DMS153 treated with DMSO at 0.1 percent for 48 hours (cell line): ENCODE data around the gene NCAN.
A peak's percentile ranks its signal among the peaks of the same experiment; 100 is the strongest.
"Not testable (repeated sequence)": the region's sequence is repeated elsewhere in the genome, so short reads cannot be mapped to it uniquely, and the experiment has no call there.

Experiments
- DNase-seq: peaks from one replicate; lab custom pipeline; 2025; ENCODE audit not compliant: unreplicated experiment; lab: John Stamatoyannopoulos, UW

NCAN gene

DNA sequence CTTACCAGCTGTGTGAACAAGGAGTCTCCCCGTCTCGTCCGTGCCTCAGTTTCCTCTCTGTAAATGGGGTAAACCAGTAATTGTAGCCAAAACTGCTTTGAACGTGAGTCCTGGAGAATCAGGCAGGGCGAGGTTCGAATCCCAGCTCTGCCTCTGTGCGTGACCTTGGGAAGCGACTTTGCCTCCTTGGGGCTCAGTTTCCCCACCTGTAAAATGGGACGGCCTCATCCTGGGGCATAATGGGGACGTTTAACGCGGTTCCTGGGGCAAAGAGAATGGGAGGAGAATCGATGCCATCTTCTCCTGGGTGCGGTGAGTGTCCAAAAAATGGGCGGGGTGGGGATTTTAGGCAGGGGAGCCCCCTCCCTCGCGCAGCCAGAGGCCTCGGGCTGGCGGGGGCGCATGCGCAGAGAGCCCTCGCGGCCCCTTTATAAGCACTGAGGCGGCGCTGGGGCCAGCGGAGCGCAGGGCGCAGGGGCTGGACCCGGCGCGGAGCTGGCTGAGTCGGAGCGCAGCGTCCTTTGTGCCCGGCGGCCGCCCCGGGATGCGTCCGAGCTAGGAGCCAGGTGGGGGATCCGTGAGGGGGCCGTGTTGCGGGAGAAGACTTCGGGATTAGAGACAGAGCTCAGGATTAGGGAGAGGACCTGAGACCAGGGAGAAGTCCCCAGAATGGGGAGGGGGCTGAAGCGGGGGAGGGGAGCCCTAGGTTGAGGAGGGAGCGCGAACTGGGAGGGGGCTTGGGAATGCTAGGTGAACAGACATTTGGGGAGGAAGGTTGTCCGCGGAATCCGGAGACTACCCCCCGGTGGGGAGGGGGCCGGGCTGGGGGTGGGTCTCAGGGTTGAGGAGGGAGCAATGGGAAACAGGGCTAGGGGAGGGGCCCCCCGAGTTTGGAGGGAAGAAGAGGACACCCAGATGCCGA is at the start of gene NCAN:
TSS of gene NCAN (plus strand) at position 460 of the 922 bp plus-strand sequence. CDS start 4,996 bp downstream, outside the sequence.
- no peak for DNase-seq

DNA sequence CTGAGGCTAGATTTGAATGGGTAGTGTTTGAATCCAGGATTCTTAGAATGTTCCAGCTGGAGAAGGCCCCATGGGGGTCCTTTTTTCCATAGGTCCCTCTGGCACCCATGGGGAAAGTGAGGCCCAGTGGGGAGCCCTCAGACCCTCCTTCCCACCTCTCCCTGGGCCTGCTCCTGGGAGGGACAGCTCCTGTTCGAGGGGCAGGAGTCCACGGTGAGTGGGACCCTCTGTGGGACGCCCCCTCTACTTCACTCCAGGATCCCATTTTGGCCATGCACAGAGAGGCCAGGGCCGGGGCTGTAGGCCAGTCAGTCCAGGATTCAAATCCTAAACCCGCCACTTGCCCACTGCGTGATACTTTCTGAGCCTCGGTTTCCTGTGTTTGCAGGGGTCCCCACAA is 49.3 kb upstream of the NCAN start:
- DNase-seq: no peak

DNA sequence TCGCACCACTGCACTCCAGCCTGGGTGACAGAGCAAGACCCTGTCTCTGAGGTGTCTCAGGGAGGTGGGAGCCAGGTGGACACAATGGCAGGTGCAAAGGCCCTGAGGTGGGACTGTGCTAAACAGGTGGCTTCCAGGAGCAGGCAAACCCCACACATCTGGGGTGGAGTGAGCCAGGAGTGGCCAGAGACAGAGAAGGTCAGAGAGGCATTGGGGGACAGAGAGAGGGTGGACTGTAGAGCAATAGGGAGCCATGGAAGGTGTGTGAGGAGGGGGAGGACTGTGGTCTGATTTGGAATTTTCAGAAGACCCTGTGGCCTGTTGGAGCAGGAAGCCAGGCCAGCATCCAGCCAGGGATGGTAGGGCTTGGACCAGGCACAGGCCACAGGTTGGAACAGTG is 46.4 kb upstream of the NCAN start:
- DNase-seq: no peak

DNA sequence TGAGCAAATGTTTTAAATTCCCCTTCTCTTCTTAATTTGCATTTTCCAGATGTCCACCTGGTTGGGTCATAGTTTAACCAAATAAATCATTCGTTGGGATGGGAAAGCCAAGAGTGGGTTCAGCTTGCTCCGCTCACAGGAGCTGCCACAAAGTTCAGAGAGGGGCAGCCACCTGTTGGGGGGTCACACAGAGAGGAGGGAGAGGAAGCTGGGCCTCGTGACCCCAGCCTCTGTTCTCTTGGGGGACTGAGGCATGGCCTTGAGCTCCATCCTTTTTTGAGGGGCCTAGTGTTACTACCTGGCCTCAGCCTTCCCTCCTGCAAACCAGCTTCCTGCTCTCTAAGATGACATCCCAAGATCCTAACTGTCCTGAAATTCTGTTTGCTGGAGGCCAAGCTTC is 44.1 kb upstream of the NCAN start:
- no peak for DNase-seq

DNA sequence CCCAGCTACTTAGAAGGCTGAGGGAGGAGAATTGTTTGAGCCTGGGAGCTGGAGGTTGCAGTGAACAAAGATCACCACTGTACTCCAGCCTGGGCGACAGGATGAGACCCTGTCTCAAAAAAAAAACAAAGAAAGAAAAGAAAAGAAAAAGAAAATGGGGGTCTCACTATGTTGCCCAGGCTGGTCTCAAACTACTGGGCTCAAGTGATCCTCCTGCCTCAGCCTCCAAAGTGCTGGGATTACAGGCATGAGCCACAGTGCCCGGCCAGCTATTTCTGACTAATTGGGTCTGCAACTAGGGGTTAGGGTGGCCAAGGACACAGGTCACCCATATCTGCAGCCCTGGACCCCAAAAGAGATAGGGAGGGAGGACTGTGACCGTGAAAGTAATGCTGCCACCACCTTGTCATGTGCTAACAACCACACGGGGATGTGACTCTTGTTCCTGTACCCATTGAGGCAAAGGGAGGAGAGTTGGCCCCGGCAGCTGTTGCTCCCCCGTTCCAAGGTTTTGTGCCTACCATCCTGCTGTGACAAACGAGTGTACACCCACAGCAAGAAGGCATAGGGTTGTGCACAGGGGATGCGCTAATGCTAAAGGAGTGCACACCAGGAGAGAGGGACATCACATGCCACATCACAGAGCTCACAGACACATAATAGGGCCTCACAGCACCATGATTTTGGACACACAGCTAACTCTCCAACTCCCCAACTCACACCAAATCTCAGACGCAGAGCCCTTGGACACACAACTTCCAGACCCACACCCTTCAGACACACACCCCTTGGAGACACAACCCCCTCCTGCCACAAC is 42.3 kb upstream of the NCAN start:
- DNase-seq: no peak

DNA sequence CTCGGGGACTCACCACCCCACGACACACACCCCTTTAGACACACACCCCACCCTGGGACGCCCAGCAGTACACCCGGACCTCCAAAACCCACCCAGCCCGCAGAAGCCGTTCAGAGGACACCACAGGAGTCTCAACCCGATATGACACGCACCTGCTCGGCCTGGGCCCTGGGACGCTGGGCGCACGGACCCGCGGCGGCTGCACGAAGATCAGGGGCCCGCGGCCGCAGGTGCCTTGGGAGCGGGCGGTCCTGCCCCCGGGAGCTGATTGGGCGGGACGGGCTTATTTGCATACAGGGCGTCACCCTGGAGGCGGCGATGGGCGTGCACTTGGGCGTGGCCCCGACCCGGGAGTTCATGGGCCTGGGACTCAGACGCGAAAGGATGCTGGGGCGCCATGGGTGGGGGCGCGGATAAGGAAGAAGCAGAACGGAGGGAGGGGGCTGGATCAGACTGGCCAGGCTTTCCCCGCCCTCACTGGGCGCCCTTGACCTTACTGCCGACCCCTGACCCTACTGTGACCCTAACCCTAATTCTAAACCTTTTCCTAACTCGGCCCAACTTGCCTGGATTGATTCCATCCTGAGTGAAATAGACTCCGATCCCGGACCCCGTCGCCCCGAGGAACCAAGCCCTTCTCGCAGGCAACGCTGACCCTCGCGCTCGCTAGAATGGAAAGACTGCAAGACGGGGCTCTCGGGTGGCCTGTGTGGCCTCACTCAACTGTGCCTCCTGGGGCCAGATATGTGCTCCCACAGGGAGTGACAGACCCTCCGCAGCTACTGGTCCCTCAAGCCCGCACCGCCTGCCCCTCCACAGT is 41.5 kb upstream of the NCAN start, which contains the start of gene MEF2B:
TSS of gene MEF2B (minus strand) at position 211 of the 820 bp plus-strand sequence. CDS start 19,528 bp downstream, outside the sequence.
- DNase-seq: peak; percentile 30

DNA sequence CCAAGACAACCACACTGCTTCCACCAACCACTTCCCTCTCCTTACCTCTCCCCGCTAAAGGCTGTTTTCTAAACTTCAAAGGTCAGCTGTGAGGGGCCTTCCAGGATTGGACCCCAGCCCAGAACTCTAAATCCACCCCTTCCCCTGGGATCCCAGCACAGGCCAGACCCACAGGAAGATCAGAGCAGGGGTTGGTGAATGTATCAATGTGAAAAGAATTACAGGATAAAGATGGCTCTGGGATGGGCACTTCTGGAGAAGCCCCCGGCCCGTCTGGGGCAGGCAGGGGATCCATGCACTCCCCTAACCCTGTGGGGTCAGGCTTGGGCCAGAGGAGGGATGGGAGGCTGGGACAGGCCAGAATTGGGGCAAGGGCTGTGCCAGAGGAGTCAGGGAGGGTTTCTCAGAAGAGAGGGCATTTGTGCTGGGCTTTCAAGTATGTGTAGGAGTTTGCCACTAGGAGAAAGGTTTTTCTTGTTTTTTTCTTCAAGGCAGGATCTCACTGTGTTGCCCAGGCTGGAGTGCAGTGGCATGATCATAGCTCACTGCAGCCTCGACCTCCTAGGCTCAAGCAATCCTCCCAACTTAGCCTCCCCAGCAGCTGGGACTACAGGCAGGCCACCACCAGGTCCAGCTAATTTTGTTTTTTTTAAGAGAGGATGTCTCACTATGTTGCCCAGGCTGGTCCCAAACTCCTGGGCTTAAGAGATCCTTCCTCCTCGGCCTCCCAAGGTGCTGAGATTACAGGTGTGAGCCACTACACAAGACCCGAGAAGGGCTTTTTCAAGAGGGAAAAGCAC is 40.7 kb upstream of the NCAN start:
- DNase-seq: no peak

DNA sequence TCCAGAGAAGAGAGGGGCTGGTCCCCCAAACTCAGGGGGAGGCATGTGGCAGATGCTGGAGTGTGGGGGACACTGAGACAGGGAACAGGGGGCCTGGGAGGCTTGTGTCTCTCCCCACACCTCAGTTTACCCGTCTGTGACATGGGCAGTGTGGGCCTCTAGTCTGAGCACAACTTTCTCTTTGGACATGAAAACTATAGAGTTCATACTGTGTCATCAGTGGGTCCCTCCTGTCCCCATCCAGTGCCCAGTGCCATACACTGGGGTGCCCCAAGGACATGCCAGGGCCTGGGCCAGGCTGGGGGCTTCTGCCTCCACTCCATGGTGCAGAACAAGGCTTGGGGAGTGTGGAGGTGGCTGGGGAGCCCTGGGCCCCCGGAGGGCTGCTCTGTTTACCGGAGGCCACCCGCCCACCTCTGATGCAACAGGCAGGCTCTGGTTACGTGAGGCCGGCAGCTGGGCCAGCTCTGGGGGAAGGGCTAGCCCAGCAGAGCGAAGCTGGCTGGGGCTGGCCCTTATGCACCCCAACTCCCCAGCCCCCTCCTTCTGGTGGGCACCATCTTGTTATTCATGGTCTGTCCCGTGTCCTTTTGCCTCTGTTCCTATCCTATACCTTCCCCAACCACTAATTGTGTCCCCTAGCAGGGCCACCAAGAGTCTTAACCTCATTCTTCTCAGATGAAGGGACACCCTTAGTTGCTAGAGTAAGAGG is 39.8 kb upstream of the NCAN start:
- DNase-seq: no peak

DNA sequence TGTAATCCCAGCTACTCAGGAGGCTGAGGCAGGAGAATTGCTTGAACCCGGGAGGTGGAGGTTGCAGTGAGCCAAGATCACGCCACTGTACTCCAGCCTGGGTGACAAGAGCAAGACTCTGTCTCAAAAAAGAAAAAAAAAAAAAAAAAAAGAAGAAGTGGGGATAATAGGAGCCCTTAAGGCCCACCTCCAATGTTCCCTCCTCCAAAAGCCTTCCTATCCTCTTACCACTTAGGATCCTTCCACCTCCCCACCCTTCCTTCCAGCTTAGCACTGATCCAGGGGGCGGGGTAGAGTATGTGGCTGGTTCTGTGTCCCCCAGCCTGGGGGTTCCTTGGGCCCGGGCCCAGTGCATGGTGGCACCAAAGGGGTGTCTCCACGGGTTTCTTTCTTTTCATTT is 38.5 kb upstream of the NCAN start:
- not testable (repeated sequence) for DNase-seq

DNA sequence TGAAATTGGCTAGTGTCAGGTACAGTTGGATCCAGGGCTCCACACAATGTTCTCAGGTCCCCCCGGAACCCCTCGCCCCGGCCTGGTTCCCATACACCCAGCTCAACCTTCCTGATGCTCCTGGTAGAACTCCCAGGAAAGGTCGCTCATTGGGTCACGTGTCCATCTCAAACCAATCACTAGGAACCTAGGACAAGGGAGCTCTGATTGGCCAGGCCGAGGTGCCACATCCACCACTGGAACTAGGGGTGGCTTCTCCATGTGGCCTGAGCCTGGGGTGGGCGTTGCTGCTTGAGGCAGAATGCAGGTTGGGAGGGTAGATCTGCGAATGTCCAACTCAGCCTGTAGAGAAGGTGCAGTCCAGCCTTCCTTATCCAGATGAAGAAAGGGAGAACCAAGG is 34.8 kb upstream of the NCAN start:
- DNase-seq: no peak

DNA sequence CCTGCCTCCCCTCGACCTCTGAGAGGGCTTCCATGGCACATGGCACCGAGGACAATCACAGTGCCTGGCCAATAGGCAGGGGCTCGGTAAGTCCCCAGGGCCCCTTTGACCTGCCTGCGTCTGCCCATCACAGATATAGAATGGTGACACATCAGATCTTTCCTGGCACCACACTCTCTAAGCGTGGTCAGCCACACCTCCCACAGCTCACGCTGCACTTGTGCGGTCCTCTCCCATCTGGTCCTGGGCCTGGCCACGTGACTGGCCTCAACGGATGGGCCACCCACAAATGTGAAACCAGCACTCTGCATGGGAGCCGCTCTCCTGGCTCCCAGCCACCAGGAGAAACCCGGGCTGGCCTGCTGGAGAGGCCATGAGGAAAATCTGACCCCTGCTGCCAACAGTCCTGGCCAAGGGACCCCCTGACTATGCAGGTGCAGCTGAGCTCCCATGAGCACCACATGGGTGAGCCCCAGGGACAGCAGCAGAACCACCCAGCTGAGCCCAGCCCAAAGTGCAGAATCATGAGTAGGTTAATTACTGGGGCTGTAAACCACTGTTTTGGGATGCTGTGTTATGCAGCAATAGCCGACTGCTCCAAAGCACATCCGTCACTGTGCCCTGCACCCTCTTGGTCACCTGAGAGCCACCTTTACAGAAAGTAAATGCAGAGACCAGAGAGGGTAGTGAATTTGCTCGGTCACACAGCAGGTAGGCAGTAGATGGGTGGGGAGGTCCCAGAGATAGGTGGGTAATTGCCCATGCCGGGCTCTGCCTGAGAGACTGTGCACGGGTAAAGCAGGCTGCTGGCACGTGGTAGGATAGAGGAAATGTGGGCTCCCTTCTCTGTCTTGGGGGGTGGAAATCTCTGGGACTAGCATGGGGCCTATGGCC is 32.0 kb upstream of the NCAN start:
- DNase-seq: no peak

DNA sequence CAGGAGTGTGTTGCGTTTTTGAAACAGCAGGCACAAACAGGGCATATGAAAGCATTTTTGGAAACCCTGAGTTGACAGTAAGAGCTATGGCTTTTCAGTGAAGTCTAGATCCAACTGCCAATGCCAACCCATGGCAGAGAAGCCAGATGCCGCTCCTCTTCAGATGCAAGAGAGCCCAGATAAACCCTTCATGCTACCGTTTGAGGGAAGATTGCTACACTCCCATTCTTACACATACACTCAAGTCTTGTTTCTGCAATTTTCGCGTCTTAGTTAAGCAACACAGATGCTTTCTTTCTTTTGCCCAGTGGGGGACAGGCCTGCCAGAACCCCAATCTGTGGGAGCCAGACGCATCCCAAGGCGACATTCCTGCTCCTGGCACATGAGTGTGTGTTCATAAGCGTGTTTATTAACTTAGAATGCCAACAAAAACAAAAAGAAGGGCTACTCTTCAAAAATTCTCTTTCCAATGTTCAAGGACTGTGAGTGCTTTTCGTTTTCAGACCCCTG is 30.2 kb upstream of the NCAN start:
- no peak for DNase-seq

DNA sequence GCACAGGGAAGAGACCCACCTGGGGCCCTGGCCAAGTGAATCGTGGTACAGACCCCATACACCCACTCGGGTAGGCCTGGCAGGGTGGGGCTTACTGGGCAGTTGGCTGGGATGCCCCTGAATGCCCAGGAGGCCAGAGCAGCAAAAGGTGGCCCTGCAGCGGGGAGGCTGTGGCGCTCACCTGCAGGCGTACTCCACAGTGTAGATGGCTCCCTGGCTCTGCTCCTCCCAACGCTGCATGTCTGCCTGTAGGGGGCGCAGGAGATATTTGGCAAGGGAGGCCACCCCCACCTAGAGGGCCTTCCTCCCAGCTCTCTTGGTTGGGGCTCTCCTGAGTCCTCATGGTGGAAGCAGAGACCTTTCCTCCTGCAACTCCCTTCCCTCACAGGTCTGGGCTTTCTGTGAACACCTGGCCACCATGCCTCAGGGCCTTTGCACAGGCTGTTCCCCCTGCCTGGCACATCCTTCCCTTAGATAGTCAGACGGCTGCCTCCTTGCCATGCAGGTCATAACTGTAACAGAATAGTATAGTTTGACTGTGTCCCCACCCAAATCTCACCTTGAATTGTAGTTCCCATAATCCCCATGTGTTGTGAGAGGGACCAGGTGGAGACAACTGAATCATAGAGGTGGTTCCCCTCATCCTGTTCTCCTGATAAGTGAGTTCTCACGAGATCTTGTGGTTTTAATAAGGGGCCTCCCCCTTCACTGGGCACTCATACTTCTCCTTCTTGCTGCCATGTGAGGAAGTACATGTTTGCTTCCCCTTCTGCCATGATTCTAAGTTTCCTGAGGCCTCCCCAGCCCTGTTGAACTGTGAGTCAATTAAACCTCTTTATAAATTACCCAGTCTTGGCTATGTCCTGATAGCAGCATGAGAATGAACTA is 25.7 kb upstream of the NCAN start:
- DNase-seq: no peak

DNA sequence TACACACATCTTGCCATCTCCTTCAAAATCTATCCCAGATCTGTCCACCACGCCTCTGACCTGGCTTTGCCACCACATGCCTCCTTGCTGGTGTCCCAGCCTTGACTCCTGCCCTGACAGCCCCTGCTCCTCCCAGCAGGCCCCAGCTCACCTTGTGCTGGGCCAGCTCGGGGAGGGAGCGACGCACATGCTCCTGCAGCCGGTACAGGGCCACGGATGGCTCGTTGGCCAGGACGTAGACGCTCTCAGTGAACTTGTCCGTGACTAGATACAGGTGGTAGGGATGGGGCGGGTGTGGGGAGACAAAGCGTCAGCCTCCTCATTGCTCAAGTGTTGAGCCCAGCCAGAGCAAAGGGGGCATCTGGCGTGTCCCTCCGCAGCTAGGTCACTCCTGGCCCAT is 25.0 kb upstream of the NCAN start:
- DNase-seq: no peak

DNA sequence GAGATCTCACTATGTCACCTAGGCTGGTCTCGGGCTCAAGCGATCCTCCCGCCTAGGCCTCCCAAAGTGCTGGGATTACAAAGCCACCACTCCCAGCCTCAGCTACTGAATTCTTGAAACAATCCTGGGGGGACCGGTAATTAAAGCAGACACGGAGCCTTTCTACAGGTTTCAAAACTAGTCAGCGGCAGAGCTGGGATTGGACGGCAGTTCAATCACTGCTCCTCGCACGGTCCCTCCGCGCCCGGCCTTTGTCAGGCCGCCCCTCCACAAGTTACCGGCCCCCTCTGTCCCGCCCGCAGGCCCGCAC is 20.0 kb upstream of the NCAN start:
- DNase-seq: no peak

DNA sequence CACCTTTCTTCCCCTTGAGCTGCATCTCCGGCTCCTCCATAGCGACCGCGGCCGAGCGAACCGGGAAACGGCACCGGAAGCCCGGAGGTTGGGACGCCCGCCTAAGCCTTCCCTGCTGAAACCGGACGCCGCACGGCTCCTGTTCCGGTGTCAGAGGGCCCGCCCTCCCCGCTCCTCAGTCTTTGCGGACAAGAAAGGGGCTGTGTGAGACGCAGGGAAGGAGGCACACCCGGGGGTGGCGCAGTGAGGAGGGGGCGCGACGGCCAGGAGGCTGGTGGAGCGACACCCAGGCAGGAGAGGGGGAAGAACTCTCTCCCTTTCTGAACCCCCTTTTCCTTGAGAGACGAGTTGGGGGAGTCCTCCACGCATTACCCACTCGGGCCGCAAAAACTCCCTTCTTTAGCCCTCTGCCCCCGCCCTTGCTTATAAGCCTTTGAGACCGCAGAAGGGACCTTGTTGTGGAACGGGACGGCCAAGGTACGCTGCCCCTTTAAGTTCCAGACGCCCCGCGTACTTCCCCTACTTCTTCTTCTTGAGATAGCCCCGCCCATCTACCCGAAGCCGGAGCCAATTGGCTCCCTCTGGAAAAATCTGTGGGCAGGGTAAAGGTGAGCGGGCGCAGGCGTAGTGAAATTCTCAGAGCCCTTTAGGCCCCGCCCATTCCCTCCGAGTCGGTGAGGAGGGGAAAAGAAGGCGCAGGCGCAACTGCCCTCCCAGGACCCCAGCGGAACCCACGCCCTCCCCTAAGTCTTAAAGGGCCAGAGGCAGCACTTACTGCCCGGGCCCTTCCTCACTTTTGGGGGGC is 19.5 kb upstream of the NCAN start, which contains the start of the genes BORCS8 and RFXANK:
TSS of gene BORCS8 (minus strand) at position 75 of the 805 bp plus-strand sequence. CDS start at position 40, 35 bp downstream.
TSS of gene RFXANK (plus strand) at position 181 of the 805 bp plus-strand sequence. CDS start 1,689 bp downstream, outside the sequence.
- peak; percentile 98 for DNase-seq
